Measurements from ENCODE around the gene CNGB1.

DNA sequence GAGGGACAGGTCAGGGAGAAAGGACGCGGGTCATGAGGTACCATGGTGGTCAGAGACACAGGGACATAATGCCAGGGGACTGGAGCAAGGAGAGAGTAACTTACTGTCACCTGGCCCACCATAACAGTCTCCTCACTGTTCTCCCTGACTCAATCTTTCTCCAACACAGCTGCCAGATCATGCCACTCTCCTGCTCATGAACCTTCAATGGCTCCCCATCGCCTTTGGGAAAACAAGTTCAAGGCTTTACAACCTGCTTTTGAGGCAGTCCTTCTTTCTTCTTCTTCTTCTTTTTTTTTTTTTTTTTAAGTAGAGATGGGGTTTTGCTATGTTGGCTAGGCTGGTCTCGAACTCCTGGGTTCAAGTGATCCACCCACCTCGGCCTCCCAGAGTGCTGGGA lies 22.9 kb downstream of the CNGB1 start:
- TF ChIP-seq, protein P1, sequence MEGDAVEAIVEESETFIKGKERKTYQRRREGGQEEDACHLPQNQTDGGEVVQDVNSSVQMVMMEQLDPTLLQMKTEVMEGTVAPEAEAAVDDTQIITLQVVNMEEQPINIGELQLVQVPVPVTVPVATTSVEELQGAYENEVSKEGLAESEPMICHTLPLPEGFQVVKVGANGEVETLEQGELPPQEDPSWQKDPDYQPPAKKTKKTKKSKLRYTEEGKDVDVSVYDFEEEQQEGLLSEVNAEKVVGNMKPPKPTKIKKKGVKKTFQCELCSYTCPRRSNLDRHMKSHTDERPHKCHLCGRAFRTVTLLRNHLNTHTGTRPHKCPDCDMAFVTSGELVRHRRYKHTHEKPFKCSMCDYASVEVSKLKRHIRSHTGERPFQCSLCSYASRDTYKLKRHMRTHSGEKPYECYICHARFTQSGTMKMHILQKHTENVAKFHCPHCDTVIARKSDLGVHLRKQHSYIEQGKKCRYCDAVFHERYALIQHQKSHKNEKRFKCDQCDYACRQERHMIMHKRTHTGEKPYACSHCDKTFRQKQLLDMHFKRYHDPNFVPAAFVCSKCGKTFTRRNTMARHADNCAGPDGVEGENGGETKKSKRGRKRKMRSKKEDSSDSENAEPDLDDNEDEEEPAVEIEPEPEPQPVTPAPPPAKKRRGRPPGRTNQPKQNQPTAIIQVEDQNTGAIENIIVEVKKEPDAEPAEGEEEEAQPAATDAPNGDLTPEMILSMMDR (conservative IDR thresholded peaks at IDR 0.05 in 1 of 2, IDR thresholded peaks at IDR 0.05 in 1 of 2; ENCODE audit: extremely low read depth in 1 of 2, insufficient read depth in 1 of 2, low read depth in 1 of 2, low read length in 2 of 2) = no peak
- TF ChIP-seq EZH2 (IDR thresholded peaks at IDR 0.05; ENCODE audit: borderline replicate concordance, low read length) = no peak

All from mammary epithelial cell (primary cell).